ENCODE results near the gene CANT1. TPM values are rescaled to one million over a fixed set of nuclear protein-coding genes. Genes with fewer than 3 reads are reported as not detected.
"Not testable (repeated sequence)": the region's sequence is repeated elsewhere in the genome, so short reads cannot be mapped to it uniquely, and the experiment has no call there.

The CANT1 gene
- total RNA-seq, 1 donor from 2014 or later: 53.7 TPM

- no peak for DNase-seq (ENCODE audit: low spot score)
Measured at GRCh38 chr17:78959803-78960202, 49.8 kb downstream of the CANT1 start.

GRCh38 chr17:78958641-78959127, 50.9 kb downstream of the CANT1 start:
- no peak for DNase-seq (ENCODE audit: low spot score)

GRCh38 chr17:78957128-78957527, 52.4 kb downstream of the CANT1 start:
- no peak for DNase-seq (ENCODE audit: low spot score)

GRCh38 chr17:78956254-78956653, 53.3 kb downstream of the CANT1 start:
- no peak for DNase-seq (ENCODE audit: low spot score)

GRCh38 chr17:78954684-78955083, 54.9 kb downstream of the CANT1 start:
- no peak for DNase-seq (ENCODE audit: low spot score)

- DNase-seq (ENCODE audit: low spot score): no peak
Measured at GRCh38 chr17:78953356-78954350, 55.9 kb downstream of the CANT1 start.

GRCh38 chr17:78952706-78953105, 56.9 kb downstream of the CANT1 start:
- DNase-seq (ENCODE audit: low spot score): no peak

GRCh38 chr17:78951967-78952551, 57.5 kb downstream of the CANT1 start:
- no peak for DNase-seq (ENCODE audit: low spot score)

- DNase-seq (ENCODE audit: low spot score): no peak
Measured at GRCh38 chr17:78950870-78951269, 58.7 kb downstream of the CANT1 start.

- no peak for DNase-seq (ENCODE audit: low spot score)
Measured at GRCh38 chr17:78947235-78948149, 62.1 kb downstream of the CANT1 start.

GRCh38 chr17:78946631-78947030, 62.9 kb downstream of the CANT1 start:
- DNase-seq (ENCODE audit: low spot score): no peak

GRCh38 chr17:78946131-78946530, 63.4 kb downstream of the CANT1 start:
- no peak for DNase-seq (ENCODE audit: low spot score)

GRCh38 chr17:78945455-78945854, 64.1 kb downstream of the CANT1 start:
- DNase-seq (ENCODE audit: low spot score): not testable (repeated sequence)

GRCh38 chr17:78944956-78945355, 64.6 kb downstream of the CANT1 start:
- no peak for DNase-seq (ENCODE audit: low spot score)

- DNase-seq (ENCODE audit: low spot score): no peak
Measured at GRCh38 chr17:78944026-78944425, 65.5 kb downstream of the CANT1 start.

Other genes with a start within 250 kb of the CANT1 start
- 55.6 TPM for gene CYTH1, start 227.5 kb downstream of the CANT1 start, total RNA-seq
- 92.0 TPM for gene USP36, start 168.9 kb downstream of the CANT1 start, total RNA-seq
- 5.2 TPM for gene CEP295NL, start 106.6 kb downstream of the CANT1 start, total RNA-seq
- gene TIMP2, start 84.4 kb downstream of the CANT1 start, total RNA-seq: 118 TPM
- gene LGALS3BP, start 29.8 kb downstream of the CANT1 start, total RNA-seq: 393 TPM
- gene C1QTNF1, start 14.4 kb upstream of the CANT1 start, total RNA-seq: 108 TPM
- gene ENGASE, start 65.1 kb upstream of the CANT1 start, total RNA-seq: 119 TPM

Data from ureter (tissue), 1 donor.